Endothelial cell of umbilical vein (primary cell): Measurements from ENCODE around the gene LPAR5. TPM values are rescaled to one million over a fixed set of nuclear protein-coding genes. Genes with fewer than 3 reads are reported as not detected.

Source experiments
- BruUV-seq: library from RNA; stranded (reverse); fragments of 400-500 nt; replicated peaks from 2 replicates; lab custom pipeline; 2021; lab: Mats Ljungman, UMichigan
- CTCF ChIA-PET: fragments of 300-600, 350-600 bp; sonication (Branson Sonifier 250); formaldehyde crosslinking; loops from one replicate; lab custom pipeline; 2021; ENCODE audit warnings: antibody characterized with exemption, inconsistent platforms; lab: Charles Lee
- POLR2A ChIA-PET: fragments of 300-600, 350-600 bp; sonication (Branson Sonifier 250); formaldehyde crosslinking; loops from one replicate; lab custom pipeline; 2021; ENCODE audit warnings: antibody characterized with exemption, inconsistent platforms; lab: Charles Lee
- DNase-seq: peaks from one replicate; pipeline ENCODE4 v3.0.0-alpha.2; 2011; ENCODE audit warnings: low read depth, low spot score
- FAIRE-seq: peaks from 2 replicates; lab custom pipeline; 2011; peaks lifted over from hg19 to GRCh38; lab: Jason Lieb, UNC
- H2AFZ ChIP-seq: 2 replicates; pipeline ENCODE4 v1.6.0; 2012; ENCODE audit warnings: low read depth, low read length, control low read depth, inconsistent platforms
- H3K27ac ChIP-seq: 2 replicates; pipeline ENCODE4 v1.5.1; 2011; ENCODE audit warnings: low read depth, mild to moderate bottlenecking, control low read depth, low read length, moderate library complexity; ENCODE audit not compliant: insufficient read depth
- H3K27me3 ChIP-seq, 2 experiments: 2 replicates each; pipeline versions ENCODE4 v1.6.0 to v1.6.1; 2011; ENCODE audit warnings: low read length in 2 of 2, mixed read lengths in 1 of 2; ENCODE audit not compliant: control insufficient read depth in 2 of 2, insufficient read depth in 2 of 2
- H3K36me3 ChIP-seq, 2 experiments: 2 replicates in 1 of 2; 3 replicates in 1 of 2; pipeline ENCODE4 v1.5.1; 2011; ENCODE audit warnings: low read length in 2 of 2, mild to moderate bottlenecking in 1 of 2, moderate library complexity in 1 of 2; ENCODE audit not compliant: control insufficient read depth in 2 of 2, insufficient read depth in 2 of 2; ENCODE audit errors: extremely low read depth in 1 of 2
- H3K4me1 ChIP-seq: 3 replicates; pipeline ENCODE4 v1.5.1; 2011; ENCODE audit warnings: mild to moderate bottlenecking, low read length; ENCODE audit not compliant: control insufficient read depth, insufficient read depth; ENCODE audit errors: extremely low read depth
- H3K4me2 ChIP-seq: 2 replicates; pipeline ENCODE4 v1.6.1; 2011; ENCODE audit warnings: low read length, control low read depth, mixed read lengths; ENCODE audit not compliant: insufficient read depth
- H3K4me3 ChIP-seq, 3 experiments: fragments of 200-600 bp in 1 of 3; sonication (generic), shearing (Covaris generic) in 1 of 3; replicated peaks in 1 of 3; 2 replicates each; pipeline ENCODE4 v1.5.1; 2011 to 2016; ENCODE audit warnings: control low read depth in 3 of 3, low read length in 3 of 3, mild to moderate bottlenecking in 2 of 3, inconsistent platforms in 1 of 3, low read depth in 1 of 3, moderate library complexity in 1 of 3; ENCODE audit not compliant: insufficient read depth in 1 of 3
- H3K79me2 ChIP-seq: 2 replicates; pipeline ENCODE4 v1.6.0; 2012; ENCODE audit warnings: low read length, inconsistent platforms; ENCODE audit not compliant: control insufficient read depth, insufficient read depth
- H3K9ac ChIP-seq: replicated peaks from 2 replicates; pipeline ENCODE3; 2011; ENCODE audit warnings: low read length, control low read depth; ENCODE audit not compliant: insufficient read depth; ENCODE audit errors: extremely low read depth
- H3K9me1 ChIP-seq: replicated peaks from 3 replicates; pipeline ENCODE4 v1.6.0; 2011; ENCODE audit warnings: mild to moderate bottlenecking, low read length; ENCODE audit not compliant: control insufficient read depth, insufficient read depth; ENCODE audit errors: extremely low read depth
- H3K9me3 ChIP-seq: replicated peaks from 2 replicates; pipeline ENCODE4 v1.5.1; 2012; ENCODE audit warnings: low read length, inconsistent platforms; ENCODE audit not compliant: control insufficient read depth, insufficient read depth
- H4K20me1 ChIP-seq: replicated peaks from 2 replicates; pipeline ENCODE3; 2011; ENCODE audit warnings: mild to moderate bottlenecking, low read length; ENCODE audit not compliant: control insufficient read depth, insufficient read depth; ENCODE audit errors: extremely low read depth
- CTCF ChIP-seq, 2 donors: IDR thresholded peaks; 1 replicate in 1 of 2; 2 replicates in 1 of 2; pipeline ENCODE4 v1.5.1; 2011; ENCODE audit warnings: low read length in 2 of 2, mild to moderate bottlenecking in 2 of 2, moderate library complexity in 2 of 2, control low read depth in 1 of 2, inconsistent platforms in 1 of 2, low read depth in 1 of 2; ENCODE audit not compliant: insufficient read depth in 1 of 2; ENCODE audit errors: extremely low read depth in 1 of 2
- EZH2 ChIP-seq: IDR thresholded peaks from 2 replicates; pipeline ENCODE4 v1.6.1; 2012; ENCODE audit warnings: borderline replicate concordance, low read depth, mild to moderate bottlenecking, moderate library complexity, low read length, inconsistent platforms; ENCODE audit not compliant: severe bottlenecking
- FOS ChIP-seq: IDR thresholded peaks from 2 replicates; pipeline ENCODE4 v1.6.1; 2011; ENCODE audit warnings: mild to moderate bottlenecking, low read length, moderate library complexity, borderline replicate concordance; ENCODE audit not compliant: insufficient read depth
- GATA2 ChIP-seq: IDR thresholded peaks from 2 replicates; pipeline ENCODE4 v1.7.0; 2011; ENCODE audit warnings: low read depth, mild to moderate bottlenecking, moderate library complexity, mixed read lengths, low read length; ENCODE audit not compliant: insufficient read length, insufficient read depth
- JUN ChIP-seq: IDR thresholded peaks from 2 replicates; pipeline ENCODE4 v1.6.1; 2011; ENCODE audit warnings: borderline replicate concordance, low read depth; ENCODE audit not compliant: insufficient read length, insufficient read depth
- MAX ChIP-seq: IDR thresholded peaks from 2 replicates; pipeline ENCODE4 v1.6.1; 2011; ENCODE audit not compliant: insufficient read depth, insufficient read length
- MYC ChIP-seq: IDR thresholded peaks from one replicate; pipeline ENCODE4 v1.6.1; 2011; ENCODE audit warnings: mild to moderate bottlenecking, low read depth, low read length
- POLR2A ChIP-seq: IDR thresholded peaks from 2 replicates; pipeline ENCODE4 v1.6.1; 2012; ENCODE audit warnings: low read depth, mild to moderate bottlenecking, control low read depth, low read length
- POLR2AphosphoS5 ChIP-seq: IDR thresholded peaks from 2 replicates; pipeline ENCODE4 v1.6.1; 2012; ENCODE audit warnings: low read depth, mild to moderate bottlenecking, control low read depth, low read length, moderate library complexity; ENCODE audit not compliant: insufficient read depth
- dilution Hi-C: fragments of 300-500 bp; cut with MboI; formaldehyde crosslinking; loops from one replicate; pipeline ENCODE4 v1.15.0; 2019; ENCODE audit warnings: low sequenced_read_pairs; ENCODE audit not compliant: extremely low pct_ligation_motif_present
- intact Hi-C: fragments of 100-400 bp; cut with micrococcal nuclease; formaldehyde crosslinking; loops from one replicate; pipeline ENCODE4 v1.10.0; 2022
- polyA plus RNA-seq, 4 experiments: library from polyadenylated mRNA; depleted of rRNA in 3 of 4; stranded (reverse) in 3 of 4; unstranded in 1 of 4; fragments of >200 nt; gene quantifications; 2 replicates each; pipeline versions ENCODE4 v1.2.1 to v1.2.3, GENCODE V29; 2011 to 2012; ENCODE audit warnings: missing spikeins in 1 of 4
- total RNA-seq: library from RNA; stranded (reverse); gene quantifications from 2 replicates; pipeline ENCODE4 v1.2.3, GENCODE V29; 2021

The LPAR5 gene
- total and polyA plus RNA-seq, 2 donors (not counting 3 experiments of a cell fraction or from before 2014, with no cell fraction given): 0.23 TPM; not detected in 1

- no peaks in the 10 kb centered on the region for H3K27me3 ChIP-seq
- no peak overlapping the region for H2AFZ ChIP-seq
- no peak for TF ChIP-seq GATA2
- TF ChIP-seq MAX: no peak
- no peak for TF ChIP-seq FOS
- no peak for TF ChIP-seq POLR2A
- no peak for TF ChIP-seq JUN
- no peak for TF ChIP-seq CTCF (IDR thresholded peaks at IDR 0.05; ENCODE audit: extremely low read depth in 1 of 2, insufficient read depth in 1 of 2, low read depth in 1 of 2, low read length in 2 of 2)
- no peak for TF ChIP-seq POLR2AphosphoS5
- no peak for TF ChIP-seq MYC
- TF ChIP-seq EZH2: no peak
- no peak for DNase-seq
- dilution Hi-C loops (no loop called here), intact Hi-C loops (no loop called here)
- H3K9ac ChIP-seq: no peak overlapping the region
- no peak overlapping the region for H3K4me3 ChIP-seq
- BruUV-seq: no TSS peak
- H3K79me2 ChIP-seq: no peaks in the 10 kb centered on the region
- no peak overlapping the region for H3K4me2 ChIP-seq
- H3K4me1 ChIP-seq: no peaks in the 10 kb centered on the region
- CTCF ChIA-PET: interaction anchor here (0.8 kb wide), 1 partner anchor 34 kb away, joined by 5 read pairs; no protein-coding TSS in a partner anchor
- no peaks in the 10 kb centered on the region for H3K9me3 ChIP-seq
- peaks cover 10 to 21% of the 10 kb centered on the region in 2 experiments for H3K36me3 ChIP-seq
- no peak for FAIRE-seq
- peaks cover 3% of the 10 kb centered on the region for H4K20me1 ChIP-seq
- POLR2A ChIA-PET: no interaction called here
- H3K9me1 ChIP-seq: no peaks in the 10 kb centered on the region
- H3K27ac ChIP-seq: no peak overlapping the region
These were observed 18.2 kb upstream of the LPAR5 start for GRCh38 chr12:6653987-6654386.
